GM10266 (cell line): Measurements from ENCODE around the gene PIGA.
A peak's percentile ranks its signal among the peaks of the same experiment; 100 is the strongest.

Experiments used
- DNase-seq: peaks from one replicate; pipeline ENCODE4 v3.0.0; 2012; ENCODE audit errors: extremely low spot score
- CTCF ChIP-seq: IDR thresholded peaks from 2 replicates; pipeline ENCODE4 v1.5.1; 2012; ENCODE audit warnings: mild to moderate bottlenecking, low read depth; ENCODE audit not compliant: control insufficient read depth, insufficient read depth; ENCODE audit errors: missing control alignments

The PIGA gene

GRCh38 chrX:15340867-15341266, 5.5 kb upstream of the PIGA start:
- DNase-seq, result no peak
- TF ChIP-seq CTCF, result no peak

GRCh38 chrX:15336023-15336413, 695 bp upstream of the PIGA start:
- no peak for TF ChIP-seq CTCF
- DNase-seq, result no peak

- peak; percentile 7 for DNase-seq
- TF ChIP-seq CTCF, result no peak
Observed at GRCh38 chrX:15334561-15334960, 762 bp downstream of the PIGA start.

GRCh38 chrX:15328821-15329220, 6.5 kb downstream of the PIGA start:
- DNase-seq, result no peak
- TF ChIP-seq CTCF, result no peak

GRCh38 chrX:15328131-15328530, 7.2 kb downstream of the PIGA start:
- no peak for TF ChIP-seq CTCF
- DNase-seq, result no peak

GRCh38 chrX:15322472-15322871, 12.9 kb downstream of the PIGA start:
- no peak for TF ChIP-seq CTCF
- no peak for DNase-seq

- no peak for DNase-seq
- no peak for TF ChIP-seq CTCF
Observed at GRCh38 chrX:15322072-15322471, 13.3 kb downstream of the PIGA start.
